ENCODE data around the gene CEP63.

CEP63 gene

DNA sequence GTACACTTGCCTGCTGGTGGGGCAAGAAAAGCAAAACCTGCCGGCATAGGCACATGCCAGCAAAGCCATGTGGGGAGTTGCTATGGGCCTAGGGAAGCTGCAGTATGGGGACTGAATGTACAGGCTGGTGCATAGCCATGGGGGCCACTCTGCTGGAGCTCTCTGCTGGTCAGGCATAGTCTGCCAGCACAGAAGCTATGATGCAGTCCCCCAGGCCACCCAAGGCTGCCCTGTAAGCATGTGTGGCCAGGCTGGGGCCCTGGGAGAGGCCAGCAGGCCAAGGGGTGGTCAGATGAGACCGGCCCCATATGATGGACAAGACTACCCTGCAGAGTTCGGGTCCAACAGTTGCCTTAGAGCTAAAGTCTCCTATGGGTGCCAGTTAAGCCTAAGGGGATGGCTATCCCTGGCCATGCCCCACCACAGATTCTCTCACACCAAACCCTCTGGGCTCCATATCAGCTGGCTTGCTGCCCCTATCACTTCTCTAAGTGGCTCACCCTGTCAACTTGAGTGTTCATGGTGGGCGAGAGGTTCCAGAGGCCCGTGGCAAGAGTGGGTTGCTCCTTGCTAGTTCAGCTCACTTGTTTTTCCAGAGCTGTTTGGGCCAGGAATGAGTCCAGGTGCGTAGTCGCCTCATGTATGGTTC is 41.8 kb downstream of the CEP63 start:
- TF ChIP-seq, protein P1, sequence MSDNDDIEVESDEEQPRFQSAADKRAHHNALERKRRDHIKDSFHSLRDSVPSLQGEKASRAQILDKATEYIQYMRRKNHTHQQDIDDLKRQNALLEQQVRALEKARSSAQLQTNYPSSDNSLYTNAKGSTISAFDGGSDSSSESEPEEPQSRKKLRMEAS (IDR thresholded peaks at IDR 0.05; ENCODE audit: low read depth, low read length), result no peak
- TF ChIP-seq, protein P2, sequence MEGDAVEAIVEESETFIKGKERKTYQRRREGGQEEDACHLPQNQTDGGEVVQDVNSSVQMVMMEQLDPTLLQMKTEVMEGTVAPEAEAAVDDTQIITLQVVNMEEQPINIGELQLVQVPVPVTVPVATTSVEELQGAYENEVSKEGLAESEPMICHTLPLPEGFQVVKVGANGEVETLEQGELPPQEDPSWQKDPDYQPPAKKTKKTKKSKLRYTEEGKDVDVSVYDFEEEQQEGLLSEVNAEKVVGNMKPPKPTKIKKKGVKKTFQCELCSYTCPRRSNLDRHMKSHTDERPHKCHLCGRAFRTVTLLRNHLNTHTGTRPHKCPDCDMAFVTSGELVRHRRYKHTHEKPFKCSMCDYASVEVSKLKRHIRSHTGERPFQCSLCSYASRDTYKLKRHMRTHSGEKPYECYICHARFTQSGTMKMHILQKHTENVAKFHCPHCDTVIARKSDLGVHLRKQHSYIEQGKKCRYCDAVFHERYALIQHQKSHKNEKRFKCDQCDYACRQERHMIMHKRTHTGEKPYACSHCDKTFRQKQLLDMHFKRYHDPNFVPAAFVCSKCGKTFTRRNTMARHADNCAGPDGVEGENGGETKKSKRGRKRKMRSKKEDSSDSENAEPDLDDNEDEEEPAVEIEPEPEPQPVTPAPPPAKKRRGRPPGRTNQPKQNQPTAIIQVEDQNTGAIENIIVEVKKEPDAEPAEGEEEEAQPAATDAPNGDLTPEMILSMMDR (IDR thresholded peaks at IDR 0.05; ENCODE audit: low read depth, low read length), result no peak
- no peak for TF ChIP-seq POLR2A (IDR thresholded peaks at IDR 0.05; ENCODE audit: extremely low read depth, insufficient read length)
- no peak for TF ChIP-seq MYC (IDR thresholded peaks at IDR 0.05; ENCODE audit: low read depth, low read length)
- no peak for DNase-seq (ENCODE audit: low read depth)
- H3K4me3 ChIP-seq (ENCODE audit: low read depth, low read length), result no peak overlapping the region

DNA sequence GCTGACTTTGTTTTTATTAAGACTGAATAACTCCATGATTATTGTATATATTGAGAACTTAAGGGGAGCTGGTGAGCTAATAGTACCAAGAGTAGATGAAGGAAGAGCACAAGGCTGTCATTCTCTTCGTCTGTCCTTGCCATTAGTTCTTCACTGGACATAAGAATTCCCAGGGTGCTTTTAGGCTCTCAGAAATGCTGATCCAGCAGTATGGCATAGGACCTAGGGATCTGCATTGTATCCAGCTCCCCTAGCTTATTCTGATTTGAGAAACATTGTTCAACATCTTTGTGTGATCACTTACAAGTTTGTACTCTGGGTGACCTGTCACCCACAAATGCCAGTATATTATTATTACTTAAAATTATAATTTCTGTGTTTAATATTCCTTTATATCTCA is 47.6 kb downstream of the CEP63 start:
- no peak for DNase-seq (ENCODE audit: low read depth)
- no peak overlapping the region for H3K4me3 ChIP-seq (ENCODE audit: low read depth, low read length)
- TF ChIP-seq, protein P2 (IDR thresholded peaks at IDR 0.05; ENCODE audit: low read depth, low read length), result no peak
- TF ChIP-seq, protein P1 (IDR thresholded peaks at IDR 0.05; ENCODE audit: low read depth, low read length), result no peak
- TF ChIP-seq MYC (IDR thresholded peaks at IDR 0.05; ENCODE audit: low read depth, low read length) (no peak), POLR2A (IDR thresholded peaks at IDR 0.05; ENCODE audit: extremely low read depth, insufficient read length) (no peak)

DNA sequence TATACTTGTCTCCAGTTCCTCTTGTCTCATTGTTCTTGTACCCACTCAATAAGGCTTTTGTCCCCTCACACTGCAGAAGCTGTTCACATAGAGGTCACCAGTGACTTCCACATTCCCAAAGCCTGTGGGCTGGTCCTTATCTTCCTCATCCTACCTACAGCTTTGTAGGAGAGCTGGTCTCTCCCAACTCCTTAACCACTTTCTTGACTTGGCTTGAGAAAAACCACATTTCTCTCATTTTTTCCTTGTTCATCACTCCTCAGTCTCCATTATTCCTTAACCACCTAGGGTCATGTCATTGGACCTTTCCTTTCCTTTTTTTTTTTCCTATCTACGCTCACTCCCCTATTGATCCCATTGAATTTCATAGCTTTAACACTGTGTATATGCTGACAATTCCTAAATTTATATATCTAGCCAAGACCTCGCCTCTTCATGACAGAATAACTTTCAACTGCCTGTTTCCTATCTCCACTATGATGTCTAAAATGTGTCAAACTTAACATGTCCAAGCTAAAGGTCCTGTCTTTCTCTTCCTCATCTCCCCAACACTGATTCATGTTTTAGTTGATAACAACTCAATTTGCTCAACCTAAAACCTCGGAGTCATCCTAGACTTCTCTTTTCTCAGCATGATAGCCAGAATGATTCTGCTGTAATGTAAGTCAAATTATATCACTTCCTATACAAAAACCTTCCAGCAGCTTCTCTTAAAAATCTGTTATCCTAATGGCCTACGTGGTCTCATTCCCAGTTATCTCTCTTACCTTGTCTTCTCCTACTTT is 49.5 kb downstream of the CEP63 start:
- peak; percentile 24 for DNase-seq (ENCODE audit: low read depth)
- no peak overlapping the region for H3K4me3 ChIP-seq (ENCODE audit: low read depth, low read length)
- TF ChIP-seq, protein P1 (IDR thresholded peaks at IDR 0.05; ENCODE audit: low read depth, low read length), result no peak
- TF ChIP-seq, protein P2 (IDR thresholded peaks at IDR 0.05; ENCODE audit: low read depth, low read length), result no peak
- no peak for TF ChIP-seq MYC (IDR thresholded peaks at IDR 0.05; ENCODE audit: low read depth, low read length)
- TF ChIP-seq POLR2A (IDR thresholded peaks at IDR 0.05; ENCODE audit: extremely low read depth, insufficient read length), result no peak

DNA sequence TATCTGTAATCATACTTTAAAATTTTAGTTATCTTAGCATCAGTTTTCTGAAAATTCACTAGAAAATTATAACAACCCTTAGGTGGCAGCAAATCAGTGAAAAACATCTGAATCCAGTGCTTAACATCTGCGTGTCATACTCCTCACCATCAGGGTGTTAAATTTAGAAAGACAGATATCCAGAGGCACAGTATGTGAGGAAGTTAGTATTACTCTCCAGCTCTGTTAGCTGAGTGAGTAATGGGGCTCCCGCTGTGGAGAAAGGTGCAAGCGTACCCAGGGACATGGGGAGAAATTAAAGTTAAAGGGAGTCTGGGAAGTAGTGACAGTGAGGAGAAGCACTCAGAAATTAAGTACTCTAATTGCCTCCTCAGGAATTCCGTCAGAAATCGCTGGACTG is 50.9 kb downstream of the CEP63 start:
- DNase-seq (ENCODE audit: low read depth), result peak; percentile 63
- no peak overlapping the region for H3K4me3 ChIP-seq (ENCODE audit: low read depth, low read length)
- TF ChIP-seq POLR2A (IDR thresholded peaks at IDR 0.05; ENCODE audit: extremely low read depth, insufficient read length), result no peak
- TF ChIP-seq, protein P1 (IDR thresholded peaks at IDR 0.05; ENCODE audit: low read depth, low read length), result peak; percentile 49

DNA sequence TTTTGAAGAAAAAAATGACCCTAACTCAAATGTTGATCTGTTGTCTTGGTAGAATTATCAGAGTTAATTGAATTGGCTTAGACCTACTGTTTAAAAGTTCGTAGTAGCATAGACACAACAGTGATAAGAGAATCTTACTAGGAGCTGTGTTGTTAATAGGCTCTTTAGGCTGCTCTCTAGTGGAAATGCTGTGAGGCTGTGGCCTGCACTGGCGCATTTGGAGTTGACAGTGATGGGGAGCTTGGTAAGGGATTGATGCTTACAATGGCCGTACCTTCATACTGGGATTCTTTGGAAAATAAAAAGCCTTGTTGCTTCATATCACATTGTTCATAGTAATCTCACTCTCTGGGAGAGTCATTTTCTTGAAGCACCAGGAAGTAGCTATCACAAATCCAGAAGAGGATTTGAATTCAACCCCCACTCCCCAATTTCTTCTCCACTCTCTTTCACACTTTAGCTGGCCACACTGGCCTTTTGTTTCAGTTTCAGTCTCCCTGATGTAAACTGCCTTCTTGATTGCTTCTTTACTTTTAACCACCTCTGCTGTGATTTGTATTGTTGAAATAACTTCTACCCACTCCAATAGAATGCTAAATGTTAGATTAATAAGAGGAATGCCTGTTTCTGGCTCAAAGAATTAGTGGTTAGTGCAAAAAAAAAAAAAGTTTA is 56.6 kb downstream of the CEP63 start:
- no peak overlapping the region for H3K4me3 ChIP-seq (ENCODE audit: low read depth, low read length)
- peak; percentile 77 for DNase-seq (ENCODE audit: low read depth)
- TF ChIP-seq POLR2A (IDR thresholded peaks at IDR 0.05; ENCODE audit: extremely low read depth, insufficient read length), result no peak
- TF ChIP-seq, protein P2 (IDR thresholded peaks at IDR 0.05; ENCODE audit: low read depth, low read length), result peak; percentile 20

DNA sequence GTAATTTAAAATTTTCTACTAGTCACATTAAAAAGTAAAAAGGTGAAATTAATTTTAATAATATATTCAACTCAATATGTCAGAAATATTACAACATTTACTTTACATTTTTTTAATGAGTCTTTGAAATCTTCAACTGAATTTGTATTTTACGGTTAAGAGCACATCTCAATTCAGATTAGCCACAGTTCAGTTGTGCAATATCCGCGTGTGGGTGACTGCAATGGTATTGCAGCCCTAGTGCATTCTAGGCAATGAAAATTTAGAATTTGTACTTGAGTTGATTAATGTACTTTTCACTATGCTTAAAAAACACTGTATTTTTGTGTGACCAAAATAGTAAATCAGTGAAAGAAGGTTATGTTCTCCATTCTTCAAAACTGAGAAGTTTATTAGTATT is 57.3 kb downstream of the CEP63 start:
- peak; percentile 85 for DNase-seq (ENCODE audit: low read depth)
- H3K4me3 ChIP-seq (ENCODE audit: low read depth, low read length), result peak overlapping the region; percentile 33
- TF ChIP-seq, protein P1 (IDR thresholded peaks at IDR 0.05; ENCODE audit: low read depth, low read length), result peak; percentile 59
- TF ChIP-seq, protein P2 (IDR thresholded peaks at IDR 0.05; ENCODE audit: low read depth, low read length), result no peak
- TF ChIP-seq POLR2A (IDR thresholded peaks at IDR 0.05; ENCODE audit: extremely low read depth, insufficient read length) (no peak), MYC (IDR thresholded peaks at IDR 0.05; ENCODE audit: low read depth, low read length) (peak; percentile 52)

Data from NB4 (cell line).